SKM-1 (cell line): ENCODE measurements around the gene SLFN14.
"Not testable (repeated sequence)": the region's sequence is repeated elsewhere in the genome, so short reads cannot be mapped to it uniquely, and the experiment has no call there.

Experiments
- DNase-seq: peaks from one replicate; lab custom pipeline; 2025; ENCODE audit not compliant: unreplicated experiment; lab: John Stamatoyannopoulos, UW

The SLFN14 gene

GRCh38 chr17:35560703-35561102, at the start of gene SLFN14:
Gene SLFN14 (minus strand): TSS chr17:35560819. CDS start chr17:35558062, 2,757 bp downstream.
- no peak for DNase-seq

GRCh38 chr17:35609831-35610230, 49.2 kb upstream of the SLFN14 start:
- DNase-seq, result no peak

GRCh38 chr17:35607239-35607847, 46.7 kb upstream of the SLFN14 start:
- DNase-seq, result no peak

GRCh38 chr17:35605678-35606077, 45.1 kb upstream of the SLFN14 start:
- no peak for DNase-seq

- DNase-seq, result no peak
These were observed 43.1 kb upstream of the SLFN14 start for GRCh38 chr17:35603674-35604073.

GRCh38 chr17:35597604-35598003, 37.0 kb upstream of the SLFN14 start:
- no peak for DNase-seq

- no peak for DNase-seq
These were observed 36.1 kb upstream of the SLFN14 start for GRCh38 chr17:35596530-35597233.

GRCh38 chr17:35596072-35596471, 35.5 kb upstream of the SLFN14 start:
- no peak for DNase-seq

- DNase-seq, result no peak
These were observed 27.7 kb upstream of the SLFN14 start for GRCh38 chr17:35588196-35588920.

- DNase-seq, result peak; percentile 87
These were observed 26.7 kb upstream of the SLFN14 start, which contains the start of gene AP2B1 for GRCh38 chr17:35587074-35587961. Gene AP2B1 (plus strand): TSS chr17:35587322. CDS start chr17:35594031, 6,709 bp downstream.

- no peak for DNase-seq
These were observed 26.0 kb upstream of the SLFN14 start for GRCh38 chr17:35586569-35587073.

- DNase-seq, result no peak
These were observed 23.4 kb upstream of the SLFN14 start for GRCh38 chr17:35584061-35584460.

- DNase-seq, result no peak
These were observed 18.4 kb upstream of the SLFN14 start for GRCh38 chr17:35578929-35579432.

- DNase-seq, result peak; percentile 63
These were observed 17.7 kb upstream of the SLFN14 start, which contains the start of gene PEX12 for GRCh38 chr17:35578197-35578928. Gene PEX12 (minus strand): TSS chr17:35578571. CDS start chr17:35578021, 550 bp downstream.

- DNase-seq, result no peak
These were observed 17.2 kb upstream of the SLFN14 start for GRCh38 chr17:35577830-35578196.

GRCh38 chr17:35575759-35576158, 15.1 kb upstream of the SLFN14 start:
- DNase-seq, result no peak

- no peak for DNase-seq
These were observed 8.8 kb upstream of the SLFN14 start for GRCh38 chr17:35569405-35569804.

- DNase-seq, result no peak
These were observed 7.9 kb upstream of the SLFN14 start for GRCh38 chr17:35568561-35568960.

- no peak for DNase-seq
These were observed 6.3 kb upstream of the SLFN14 start for GRCh38 chr17:35566968-35567367.

- DNase-seq, result not testable (repeated sequence)
These were observed 2.6 kb upstream of the SLFN14 start for GRCh38 chr17:35563181-35563580.
